ENCODE measurements around the gene PC. TPM values are rescaled to one million over a fixed set of nuclear protein-coding genes. Genes with fewer than 3 reads are reported as not detected.

PC gene
- total RNA-seq, 1 donor from 2014 or later: 10.5 TPM

DNA sequence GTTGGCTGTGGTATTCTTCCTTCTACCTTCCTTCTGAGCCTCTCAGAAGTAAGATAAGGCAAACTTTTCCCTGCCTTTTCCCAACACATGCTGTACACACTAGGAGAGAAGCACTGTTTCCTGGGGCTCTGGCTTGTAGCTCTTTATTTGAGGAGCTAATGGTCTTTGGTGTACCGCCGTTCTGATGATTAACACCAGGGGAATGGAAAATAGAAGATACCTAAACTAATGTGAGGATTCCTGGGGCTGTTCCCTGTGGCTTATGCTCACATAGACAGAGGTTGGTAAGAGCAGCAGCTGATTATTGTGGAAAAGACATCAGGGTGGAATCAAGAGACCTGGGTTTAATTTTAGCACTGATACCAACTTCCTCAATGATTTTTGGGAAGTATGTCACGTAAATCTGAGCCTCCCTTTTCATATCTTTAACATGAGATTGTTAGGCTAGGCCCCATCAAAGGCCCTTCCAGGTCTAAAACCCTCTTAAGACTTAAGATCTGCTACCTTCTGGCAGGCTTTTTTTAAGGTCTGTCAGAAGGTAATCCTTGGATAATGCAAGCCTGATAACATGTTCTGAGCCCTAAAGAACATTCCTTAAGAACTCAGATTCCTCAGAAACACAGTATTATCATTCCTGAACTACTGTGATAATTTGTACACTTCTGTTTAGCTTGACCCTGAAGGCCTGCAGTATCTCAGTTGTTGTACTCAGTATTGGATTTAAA is 139.8 kb downstream of the PC start:
- peak overlapping the region; percentile 36 for H3K27ac Mint-ChIP-seq (ENCODE audit: unreplicated experiment)
- FAIRE-seq: no peak

GRCh38 chr11:66815646-66816045 is 142.5 kb downstream of the PC start:
- no peaks in the 10 kb centered on the region for H3K27me3 Mint-ChIP-seq (ENCODE audit: low read depth, unreplicated experiment)
- H3K36me3 ChIP-seq (ENCODE audit: insufficient read depth, low read length): no peaks in the 10 kb centered on the region
- H3K9ac ChIP-seq (ENCODE audit: low read length): no peak overlapping the region
- H3K4me1 ChIP-seq (ENCODE audit: insufficient read depth, low read length): no peaks in the 10 kb centered on the region
- H3K27me3 ChIP-seq (ENCODE audit: insufficient read depth, low read length): no peaks in the 10 kb centered on the region
- FAIRE-seq (no peak), DNase-seq (ENCODE audit: low read depth) (no peak)
- H2AFZ ChIP-seq (ENCODE audit: low read depth, low read length): no peak overlapping the region
- H4K20me1 ChIP-seq (ENCODE audit: insufficient read depth, low read length): no peaks in the 10 kb centered on the region
- no peak overlapping the region for H3K27ac ChIP-seq (ENCODE audit: low read depth, low read length)
- no peak overlapping the region for H3K4me3 Mint-ChIP-seq (ENCODE audit: unreplicated experiment)
- TF ChIP-seq CTCF (IDR thresholded peaks at IDR 0.05; ENCODE audit: insufficient read depth, low read depth, low read length) (no peak), EZH2 (IDR thresholded peaks at IDR 0.05; ENCODE audit: insufficient read depth, low read length) (no peak)
- no peaks in the 10 kb centered on the region for H3K9me3 ChIP-seq (ENCODE audit: insufficient read depth, low read depth, low read length)
- no peak overlapping the region for H3K27ac Mint-ChIP-seq (ENCODE audit: unreplicated experiment)
- no peaks in the 10 kb centered on the region for H3K79me2 ChIP-seq (ENCODE audit: insufficient read depth, low read length)
- H3K4me2 ChIP-seq (ENCODE audit: low read length): peak overlapping the region; percentile 23
- peaks cover 23% of the 10 kb centered on the region for H3K4me1 Mint-ChIP-seq (ENCODE audit: low read depth, unreplicated experiment)
- H3K4me3 ChIP-seq (ENCODE audit: insufficient read depth, low read depth, low read length): no peak overlapping the region
- H3K36me3 Mint-ChIP-seq (ENCODE audit: low read depth, unreplicated experiment): peaks cover 6% of the 10 kb centered on the region
- no peaks in the 10 kb centered on the region for H3K9me3 Mint-ChIP-seq (ENCODE audit: unreplicated experiment)

More for the DNA sequence above, 139.8 kb downstream of the PC start:
- no peaks in the 10 kb centered on the region for H3K27me3 ChIP-seq (ENCODE audit: insufficient read depth, low read length)
- H3K9ac ChIP-seq (ENCODE audit: low read length): no peak overlapping the region
- DNase-seq (ENCODE audit: low read depth): peak; percentile 60
- no peak overlapping the region for H3K27ac ChIP-seq (ENCODE audit: low read depth, low read length)
- Mint-ChIP-seq H3K9me3 (ENCODE audit: unreplicated experiment) (no peaks in the 10 kb centered on the region), H3K36me3 (ENCODE audit: low read depth, unreplicated experiment) (peaks cover 5% of the 10 kb centered on the region), H3K27me3 (ENCODE audit: low read depth, unreplicated experiment) (no peaks in the 10 kb centered on the region), H3K4me1 (ENCODE audit: low read depth, unreplicated experiment) (peaks cover 24% of the 10 kb centered on the region), H3K4me3 (ENCODE audit: unreplicated experiment) (no peak overlapping the region)
- no peaks in the 10 kb centered on the region for H4K20me1 ChIP-seq (ENCODE audit: insufficient read depth, low read length)
- no peak overlapping the region for H3K4me3 ChIP-seq (ENCODE audit: insufficient read depth, low read depth, low read length)
- H3K4me1 ChIP-seq (ENCODE audit: insufficient read depth, low read length): no peaks in the 10 kb centered on the region
- no peaks in the 10 kb centered on the region for H3K9me3 ChIP-seq (ENCODE audit: insufficient read depth, low read depth, low read length)
- no peaks in the 10 kb centered on the region for H3K36me3 ChIP-seq (ENCODE audit: insufficient read depth, low read length)
- H2AFZ ChIP-seq (ENCODE audit: low read depth, low read length): no peak overlapping the region
- H3K79me2 ChIP-seq (ENCODE audit: insufficient read depth, low read length): no peaks in the 10 kb centered on the region
- H3K4me2 ChIP-seq (ENCODE audit: low read length): no peak overlapping the region
- TF ChIP-seq EZH2 (IDR thresholded peaks at IDR 0.05; ENCODE audit: insufficient read depth, low read length) (no peak), CTCF (IDR thresholded peaks at IDR 0.05; ENCODE audit: insufficient read depth, low read depth, low read length) (no peak)

DNA sequence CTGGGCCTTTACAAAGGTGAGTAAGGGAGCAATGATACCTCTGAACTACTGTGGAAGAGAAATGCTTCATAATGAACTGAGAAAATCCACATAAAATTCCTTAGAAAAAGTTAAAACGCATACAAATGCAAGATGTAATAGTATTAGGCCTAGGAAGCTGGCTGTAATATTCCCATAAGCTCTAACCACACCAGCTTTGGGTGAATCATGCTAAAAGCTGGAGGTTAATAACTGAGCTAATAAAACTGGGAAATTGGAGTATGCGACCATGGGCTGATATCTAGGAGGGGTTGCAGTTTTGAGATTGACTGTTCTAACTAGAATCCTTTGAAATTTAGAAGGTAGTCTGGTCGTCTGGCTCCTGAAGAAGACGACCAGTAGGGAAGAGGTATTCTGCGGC is 143.5 kb downstream of the PC start:
- Histone ChIP-seq H3K4me1 (ENCODE audit: insufficient read depth, low read length) (no peaks in the 10 kb centered on the region), H3K9ac (ENCODE audit: low read length) (no peak overlapping the region), H3K36me3 (ENCODE audit: insufficient read depth, low read length) (no peaks in the 10 kb centered on the region), H3K79me2 (ENCODE audit: insufficient read depth, low read length) (no peaks in the 10 kb centered on the region), H3K4me3 (ENCODE audit: insufficient read depth, low read depth, low read length) (no peak overlapping the region), H3K27me3 (ENCODE audit: insufficient read depth, low read length) (no peaks in the 10 kb centered on the region), H2AFZ (ENCODE audit: low read depth, low read length) (no peak overlapping the region), H3K27ac (ENCODE audit: low read depth, low read length) (no peak overlapping the region), H3K9me3 (ENCODE audit: insufficient read depth, low read depth, low read length) (no peaks in the 10 kb centered on the region), H3K4me2 (ENCODE audit: low read length) (no peak overlapping the region), H4K20me1 (ENCODE audit: insufficient read depth, low read length) (no peaks in the 10 kb centered on the region)
- no peak for FAIRE-seq
- TF ChIP-seq EZH2 (IDR thresholded peaks at IDR 0.05; ENCODE audit: insufficient read depth, low read length) (no peak), CTCF (IDR thresholded peaks at IDR 0.05; ENCODE audit: insufficient read depth, low read depth, low read length) (no peak)
- Mint-ChIP-seq H3K27ac (ENCODE audit: unreplicated experiment) (no peak overlapping the region), H3K36me3 (ENCODE audit: low read depth, unreplicated experiment) (peaks cover 6% of the 10 kb centered on the region), H3K4me3 (ENCODE audit: unreplicated experiment) (no peak overlapping the region), H3K4me1 (ENCODE audit: low read depth, unreplicated experiment) (peaks cover 16% of the 10 kb centered on the region), H3K27me3 (ENCODE audit: low read depth, unreplicated experiment) (no peaks in the 10 kb centered on the region), H3K9me3 (ENCODE audit: unreplicated experiment) (no peaks in the 10 kb centered on the region)
- no peak for DNase-seq (ENCODE audit: low read depth)

Measured in astrocyte (in vitro differentiated cells and primary cell).